ENCODE results near the gene CPTP.

Gene CPTP

DNA sequence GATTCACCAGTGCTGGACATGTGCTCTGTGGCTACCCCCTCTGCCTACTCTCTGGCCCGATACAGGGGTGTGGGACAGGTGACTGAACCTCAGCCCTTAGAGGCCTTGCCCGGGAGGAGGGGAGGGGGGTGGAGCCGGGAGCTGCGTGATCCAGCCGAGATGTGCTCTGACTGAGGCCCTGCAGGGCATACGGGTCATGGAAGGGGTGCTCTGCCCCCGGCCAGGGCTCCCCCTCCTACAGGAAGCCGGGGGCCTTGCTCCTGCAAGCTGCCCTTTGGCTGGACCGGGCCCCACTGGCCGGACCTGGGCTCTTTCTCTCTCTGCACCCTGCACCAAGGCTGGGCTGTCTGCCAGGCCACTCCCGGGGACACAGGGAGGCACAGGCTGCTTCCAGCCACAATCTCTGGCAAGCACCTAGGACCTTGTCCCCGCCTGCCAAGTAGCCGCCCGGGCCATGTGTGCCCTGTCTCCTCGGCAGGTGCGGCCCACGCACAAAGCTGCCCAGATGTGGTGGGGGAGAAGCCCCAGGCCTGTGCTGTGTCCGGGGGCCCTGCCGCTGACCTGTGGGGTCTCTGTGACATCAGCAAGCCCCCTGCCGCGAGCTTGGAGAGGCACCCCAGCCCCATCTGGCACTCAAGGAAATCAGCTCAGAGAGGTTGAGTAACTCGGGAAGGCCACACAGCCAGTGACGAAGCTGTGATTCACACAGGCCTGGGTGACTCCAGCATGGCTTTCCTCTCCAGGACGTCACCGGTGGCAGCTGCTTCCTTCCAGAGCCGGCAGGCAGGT lies 42.9 kb upstream of the CPTP start:
- H3K4me3 ChIP-seq (ENCODE audit: low read depth, low read length), result no peak overlapping the region
- TF ChIP-seq, protein P1, sequence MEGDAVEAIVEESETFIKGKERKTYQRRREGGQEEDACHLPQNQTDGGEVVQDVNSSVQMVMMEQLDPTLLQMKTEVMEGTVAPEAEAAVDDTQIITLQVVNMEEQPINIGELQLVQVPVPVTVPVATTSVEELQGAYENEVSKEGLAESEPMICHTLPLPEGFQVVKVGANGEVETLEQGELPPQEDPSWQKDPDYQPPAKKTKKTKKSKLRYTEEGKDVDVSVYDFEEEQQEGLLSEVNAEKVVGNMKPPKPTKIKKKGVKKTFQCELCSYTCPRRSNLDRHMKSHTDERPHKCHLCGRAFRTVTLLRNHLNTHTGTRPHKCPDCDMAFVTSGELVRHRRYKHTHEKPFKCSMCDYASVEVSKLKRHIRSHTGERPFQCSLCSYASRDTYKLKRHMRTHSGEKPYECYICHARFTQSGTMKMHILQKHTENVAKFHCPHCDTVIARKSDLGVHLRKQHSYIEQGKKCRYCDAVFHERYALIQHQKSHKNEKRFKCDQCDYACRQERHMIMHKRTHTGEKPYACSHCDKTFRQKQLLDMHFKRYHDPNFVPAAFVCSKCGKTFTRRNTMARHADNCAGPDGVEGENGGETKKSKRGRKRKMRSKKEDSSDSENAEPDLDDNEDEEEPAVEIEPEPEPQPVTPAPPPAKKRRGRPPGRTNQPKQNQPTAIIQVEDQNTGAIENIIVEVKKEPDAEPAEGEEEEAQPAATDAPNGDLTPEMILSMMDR (IDR thresholded peaks at IDR 0.05; ENCODE audit: low read depth, low read length, missing control alignments), result no peak
- DNase-seq (ENCODE audit: low read depth), result no peak

DNA sequence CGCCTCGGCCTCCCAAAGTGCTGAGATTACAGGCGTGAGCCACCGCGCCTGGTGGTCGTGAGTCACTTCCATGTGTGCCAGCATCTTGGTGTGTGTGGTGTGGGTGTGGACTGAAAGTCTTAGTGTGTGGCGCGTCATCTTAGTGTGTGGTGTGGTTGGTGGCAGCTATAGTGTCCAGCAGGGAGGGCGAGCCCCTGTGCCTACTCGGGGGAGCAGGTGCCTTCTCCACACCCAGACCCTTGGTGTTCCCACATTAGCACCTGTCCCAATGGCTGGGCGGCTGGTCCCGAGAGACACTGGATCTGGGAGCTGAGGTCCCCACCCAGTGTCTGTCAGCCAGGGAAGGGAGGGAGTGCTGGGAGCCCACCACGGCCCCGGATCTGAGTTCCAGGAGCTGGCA lies 41.6 kb upstream of the CPTP start:
- no peak overlapping the region for H3K4me3 ChIP-seq (ENCODE audit: low read depth, low read length)
- TF ChIP-seq, protein P1 (IDR thresholded peaks at IDR 0.05; ENCODE audit: low read depth, low read length, missing control alignments), result no peak
- no peak for DNase-seq (ENCODE audit: low read depth)

DNA sequence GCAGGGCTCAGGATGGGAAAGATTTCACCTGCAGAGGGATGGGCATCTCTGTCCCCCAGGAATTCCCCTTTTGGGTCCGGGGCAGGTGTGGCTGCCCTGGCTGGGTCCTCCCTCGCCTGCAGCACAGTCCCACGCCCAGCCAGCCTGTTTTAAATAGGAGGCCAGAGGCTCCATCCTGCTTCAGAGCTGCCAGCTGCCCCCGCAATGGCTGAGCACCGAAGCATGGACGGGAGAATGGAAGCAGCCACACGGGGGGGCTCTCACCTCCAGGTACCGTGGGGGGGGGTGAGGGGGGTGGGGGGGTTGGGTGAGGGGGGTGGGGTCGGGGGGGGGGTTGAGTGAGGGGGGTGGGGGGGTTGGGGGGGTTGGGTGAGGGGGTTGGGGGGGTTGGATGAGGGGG lies 40.8 kb upstream of the CPTP start:
- DNase-seq (ENCODE audit: low read depth), result no peak
- TF ChIP-seq, protein P1 (IDR thresholded peaks at IDR 0.05; ENCODE audit: low read depth, low read length, missing control alignments), result no peak
- no peak overlapping the region for H3K4me3 ChIP-seq (ENCODE audit: low read depth, low read length)

DNA sequence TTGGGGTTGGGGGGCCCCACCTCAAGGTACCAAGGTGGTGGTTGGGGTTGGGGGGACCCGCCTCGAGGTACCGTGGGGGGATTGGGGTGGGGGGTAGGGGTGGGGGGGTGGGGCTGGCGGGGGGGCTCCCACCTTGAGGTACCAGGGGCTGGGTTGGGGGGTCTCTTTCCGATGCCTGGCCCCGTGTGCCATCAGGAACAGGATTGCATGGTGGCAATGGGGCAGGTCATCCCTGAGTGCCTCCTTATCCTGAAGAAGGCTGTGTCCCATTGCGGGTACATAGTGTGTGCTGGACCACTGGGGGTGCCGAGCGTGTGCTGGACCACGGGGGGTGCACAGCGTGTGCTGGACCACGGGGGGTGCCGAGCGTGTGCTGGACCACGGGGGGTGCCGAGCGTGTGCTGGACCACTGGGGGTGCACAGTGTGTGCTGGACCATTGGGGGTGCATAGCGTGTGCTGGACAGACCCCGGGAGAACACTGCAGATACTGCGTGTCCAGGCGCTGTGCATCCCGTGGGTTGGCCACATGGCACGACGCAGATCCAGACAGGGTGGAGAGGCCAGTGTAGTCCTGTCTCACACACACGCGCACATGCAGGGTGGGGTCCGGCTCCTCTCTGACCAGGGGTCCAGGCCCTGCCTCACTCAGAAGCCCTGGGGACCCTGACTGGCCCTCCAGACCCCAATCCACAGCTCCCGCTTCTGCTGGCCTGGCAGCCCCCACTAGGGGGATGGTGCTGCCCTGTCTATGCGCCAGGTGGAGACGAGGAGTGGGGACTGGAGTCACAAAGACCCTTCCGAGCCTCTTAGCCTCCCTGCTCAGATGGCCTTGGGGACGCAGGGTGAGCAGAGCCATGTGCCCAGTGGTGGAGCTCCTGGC lies 40.1 kb upstream of the CPTP start:
- DNase-seq (ENCODE audit: low read depth), result no peak
- TF ChIP-seq, protein P1 (IDR thresholded peaks at IDR 0.05; ENCODE audit: low read depth, low read length, missing control alignments), result no peak
- no peak overlapping the region for H3K4me3 ChIP-seq (ENCODE audit: low read depth, low read length)

DNA sequence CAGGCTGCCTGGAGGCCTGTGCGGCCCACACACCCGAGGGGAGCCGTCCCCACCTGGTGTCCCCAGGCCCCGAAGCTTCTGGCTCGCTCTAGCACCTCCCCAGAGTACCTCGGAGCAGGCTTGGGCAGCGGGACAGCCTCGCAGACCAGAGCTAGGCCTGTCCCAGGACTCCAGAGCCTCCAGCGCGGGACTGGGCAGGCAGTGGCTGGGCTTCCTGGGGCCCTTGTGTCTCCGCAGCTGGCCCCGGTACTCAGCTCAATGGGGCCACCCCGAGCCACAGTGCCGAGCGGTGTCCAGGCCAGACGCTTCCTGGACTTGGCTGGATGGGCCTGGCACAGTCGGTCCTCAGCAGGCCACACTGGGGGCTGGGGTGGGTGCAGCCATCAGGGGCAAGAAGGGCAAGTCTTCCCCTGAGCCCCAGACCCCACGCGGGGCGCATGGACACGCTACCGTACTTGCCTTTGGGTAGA lies 39.5 kb upstream of the CPTP start:
- H3K4me3 ChIP-seq (ENCODE audit: low read depth, low read length), result no peak overlapping the region
- TF ChIP-seq, protein P1 (IDR thresholded peaks at IDR 0.05; ENCODE audit: low read depth, low read length, missing control alignments), result no peak
- DNase-seq (ENCODE audit: low read depth), result no peak

DNA sequence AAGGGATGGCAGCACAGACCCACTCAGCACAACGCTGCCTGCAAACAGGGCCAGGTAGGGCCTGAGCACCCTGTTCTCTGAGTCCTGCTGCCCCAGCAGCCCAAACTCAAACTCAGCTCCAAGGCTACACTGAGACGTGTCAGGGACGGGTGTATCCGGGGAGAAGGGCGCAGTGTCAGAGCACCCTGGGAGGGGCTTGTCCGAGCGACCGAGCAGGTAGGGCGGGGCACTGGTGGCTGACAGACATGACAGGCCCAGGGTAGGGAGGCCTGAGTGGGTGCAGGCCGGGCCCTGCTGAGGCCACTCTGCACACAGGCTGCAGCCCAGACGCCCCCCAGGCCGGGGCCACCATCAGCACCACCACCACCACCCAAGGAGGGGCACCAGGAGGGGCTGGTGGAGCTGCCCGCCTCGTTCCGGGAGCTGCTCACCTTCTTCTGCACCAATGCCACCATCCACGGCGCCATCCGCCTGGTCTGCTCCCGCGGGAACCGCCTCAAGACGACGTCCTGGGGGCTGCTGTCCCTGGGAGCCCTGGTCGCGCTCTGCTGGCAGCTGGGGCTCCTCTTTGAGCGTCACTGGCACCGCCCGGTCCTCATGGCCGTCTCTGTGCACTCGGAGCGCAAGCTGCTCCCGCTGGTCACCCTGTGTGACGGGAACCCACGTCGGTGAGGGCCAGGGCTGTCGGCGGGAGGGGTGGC lies 38.8 kb upstream of the CPTP start:
- H3K4me3 ChIP-seq (ENCODE audit: low read depth, low read length), result no peak overlapping the region
- no peak for DNase-seq (ENCODE audit: low read depth)
- TF ChIP-seq, protein P1 (IDR thresholded peaks at IDR 0.05; ENCODE audit: low read depth, low read length, missing control alignments), result no peak
